ENCODE data around the gene TBCD.

- TF ChIP-seq CTCF (IDR thresholded peaks at IDR 0.05) (no peak), MAX (CRISPR knock-in tag; IDR thresholded peaks at IDR 0.05) (no peak), ATF3 (CRISPR knock-in tag; conservative IDR thresholded peaks at IDR 0.05) (no peak), NR2C2 (CRISPR knock-in tag; IDR thresholded peaks at IDR 0.05) (no peak), ZNF121 (CRISPR knock-in tag; IDR thresholded peaks at IDR 0.05) (no peak), NFE2L1 (CRISPR knock-in tag; IDR thresholded peaks at IDR 0.05) (no peak), PRRX2 (CRISPR knock-in tag; IDR thresholded peaks at IDR 0.05) (no peak), SP1 (CRISPR knock-in tag; conservative IDR thresholded peaks at IDR 0.05) (no peak), ZNF138 (CRISPR knock-in tag; conservative IDR thresholded peaks at IDR 0.05) (no peak), ETV6 (CRISPR knock-in tag; IDR thresholded peaks at IDR 0.05) (no peak), ARID4B (CRISPR knock-in tag; IDR thresholded peaks at IDR 0.05; ENCODE audit: borderline replicate concordance) (no peak), SMAD3 (CRISPR knock-in tag; IDR thresholded peaks at IDR 0.05; ENCODE audit: borderline replicate concordance) (no peak)
Measured at GRCh38 chr17:82703036-82703745, 48.7 kb upstream of the TBCD start.
